ENCODE results near the gene ODAD3.

GRCh38 chr19:11399667-11400066, 35.3 kb downstream of the ODAD3 start:
- TF ChIP-seq CTCF (IDR thresholded peaks at IDR 0.05) = no peak
- no peak for TF ChIP-seq EZH2phosphoT487 (IDR thresholded peaks at IDR 0.05)

Data from neural progenitor cell (in vitro differentiated cells).